Tibial artery (tissue), 4 donors: ENCODE data around the gene LARGE1.

Source experiments
- DNase-seq, 2 donors: peaks; one replicate each; pipeline ENCODE4 v3.0.0-alpha.2; 2019
- H3K27ac ChIP-seq, 2 donors: fragments of 200-600 bp; sonication (generic) in 1 of 2; 1 replicate in 1 of 2; 2 replicates in 1 of 2; pipeline ENCODE4 v1.5.1; 2018 to 2019; ENCODE audit warnings: mild to moderate bottlenecking in 1 of 2
- H3K27me3 ChIP-seq, 2 donors: fragments of 200-600 bp; sonication (generic) in 1 of 2; one replicate each; pipeline versions ENCODE4 v1.5.1 to v1.6.0; 2016 to 2019
- H3K36me3 ChIP-seq, 3 donors: fragments of 200-600 bp; sonication (generic) in 2 of 3; one replicate each; pipeline ENCODE4 v1.5.1; 2016 to 2019; ENCODE audit warnings: mild to moderate bottlenecking in 2 of 3
- H3K4me1 ChIP-seq, 4 donors: fragments of 200-600 bp; sonication (generic) in 2 of 4; 1 replicate in 3 of 4; 2 replicates in 1 of 4; pipeline ENCODE4 v1.5.1; 2016 to 2019
- H3K4me3 ChIP-seq, 2 donors: fragments of 200-600 bp; sonication (generic) in 1 of 2; 1 replicate in 1 of 2; 2 replicates in 1 of 2; pipeline ENCODE4 v1.5.1; 2018 to 2019; ENCODE audit warnings: mild to moderate bottlenecking in 2 of 2
- H3K9me3 ChIP-seq, 3 donors: fragments of 200-600 bp; sonication (generic) in 1 of 3; one replicate each; pipeline ENCODE4 v1.5.1; 2016 to 2019
- intact Hi-C: fragments of 100-400 bp; cut with DNase I; formaldehyde crosslinking; loops from one replicate; pipeline ENCODE4 v1.15.0; 2023; ENCODE audit warnings: low total_unique reads
- TF ChIP-seq, protein P1 (sequence below), 2 experiments: fragments of 200-600 bp in 1 of 2; fragments of 450-650 bp in 1 of 2; IDR thresholded peaks; one replicate each; pipeline ENCODE4 v1.5.1; 2017 to 2019; ENCODE audit warnings: antibody characterized with exemption in 2 of 2, mild to moderate bottlenecking in 1 of 2, moderate library complexity in 1 of 2

LARGE1 gene

GRCh38 chr22:33300165-33300564, 620.1 kb downstream of the LARGE1 start:
- intact Hi-C loops, result loop anchor here (10.0 kb wide), 2 partner anchors 285 to 805 kb away; no protein-coding TSS in a partner anchor
- TF ChIP-seq, protein P1, sequence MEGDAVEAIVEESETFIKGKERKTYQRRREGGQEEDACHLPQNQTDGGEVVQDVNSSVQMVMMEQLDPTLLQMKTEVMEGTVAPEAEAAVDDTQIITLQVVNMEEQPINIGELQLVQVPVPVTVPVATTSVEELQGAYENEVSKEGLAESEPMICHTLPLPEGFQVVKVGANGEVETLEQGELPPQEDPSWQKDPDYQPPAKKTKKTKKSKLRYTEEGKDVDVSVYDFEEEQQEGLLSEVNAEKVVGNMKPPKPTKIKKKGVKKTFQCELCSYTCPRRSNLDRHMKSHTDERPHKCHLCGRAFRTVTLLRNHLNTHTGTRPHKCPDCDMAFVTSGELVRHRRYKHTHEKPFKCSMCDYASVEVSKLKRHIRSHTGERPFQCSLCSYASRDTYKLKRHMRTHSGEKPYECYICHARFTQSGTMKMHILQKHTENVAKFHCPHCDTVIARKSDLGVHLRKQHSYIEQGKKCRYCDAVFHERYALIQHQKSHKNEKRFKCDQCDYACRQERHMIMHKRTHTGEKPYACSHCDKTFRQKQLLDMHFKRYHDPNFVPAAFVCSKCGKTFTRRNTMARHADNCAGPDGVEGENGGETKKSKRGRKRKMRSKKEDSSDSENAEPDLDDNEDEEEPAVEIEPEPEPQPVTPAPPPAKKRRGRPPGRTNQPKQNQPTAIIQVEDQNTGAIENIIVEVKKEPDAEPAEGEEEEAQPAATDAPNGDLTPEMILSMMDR (IDR thresholded peaks at IDR 0.05), result no peak
- Histone ChIP-seq H3K4me1 (peaks cover 0 to 9% (median 3%) of the 10 kb centered on the region in 4 donors), H3K27ac (no peak overlapping the region), H3K36me3 (peaks cover 0 to 24% (median 1%) of the 10 kb centered on the region in 3 donors), H3K4me3 (no peak overlapping the region), H3K27me3 (no peaks in the 10 kb centered on the region), H3K9me3 (no peaks in the 10 kb centered on the region)
- no peak for DNase-seq

DNA sequence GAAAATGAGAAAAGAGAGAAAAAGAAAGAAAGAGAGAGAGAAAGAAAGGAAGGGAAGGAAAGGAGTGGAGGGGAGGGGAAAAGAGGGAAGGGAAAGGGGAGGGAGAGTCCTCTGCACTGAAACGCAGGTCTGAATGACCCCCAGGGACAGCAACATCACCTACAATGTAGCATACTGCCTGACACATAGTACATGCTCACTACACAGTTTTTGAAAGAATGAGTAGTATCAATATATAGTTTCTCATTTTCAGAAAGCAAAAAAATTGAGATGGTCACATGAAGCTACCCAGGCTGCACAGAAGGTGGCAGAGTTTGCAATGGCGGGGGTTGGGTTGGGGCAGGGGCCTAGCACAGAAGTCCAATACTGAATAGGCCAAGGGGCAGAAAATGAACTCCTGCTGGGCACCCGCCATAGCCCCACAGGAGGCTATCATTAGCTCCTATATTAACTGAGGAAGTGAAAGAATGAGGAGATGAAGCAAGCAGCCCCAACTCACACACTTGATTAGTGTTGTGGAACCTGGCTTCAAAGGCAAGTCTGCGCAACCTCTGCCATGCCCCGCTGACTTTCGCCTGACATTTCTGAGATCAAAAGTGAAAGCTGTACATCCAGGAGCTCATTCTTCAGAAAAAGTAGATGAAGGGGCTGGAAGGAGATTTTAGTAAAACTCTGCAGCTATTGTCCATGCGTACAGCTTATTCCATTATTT, 620.9 kb downstream of the LARGE1 start:
- H3K27ac ChIP-seq, result no peak overlapping the region
- peaks cover 0 to 31% (median 7%) of the 10 kb centered on the region in 3 donors for H3K36me3 ChIP-seq
- H3K27me3 ChIP-seq, result no peaks in the 10 kb centered on the region
- no peaks in the 10 kb centered on the region for H3K9me3 ChIP-seq
- DNase-seq, result peak in 1 of 2 donors; percentile 42
- peaks cover 0 to 9% (median 3%) of the 10 kb centered on the region in 4 donors for H3K4me1 ChIP-seq
- TF ChIP-seq, protein P1 (IDR thresholded peaks at IDR 0.05), result no peak
- H3K4me3 ChIP-seq, result no peak overlapping the region
- intact Hi-C loops, result no loop called here

- H3K36me3 ChIP-seq, result peaks cover 0 to 27% (median 16%) of the 10 kb centered on the region in 3 donors
- H3K9me3 ChIP-seq, result no peaks in the 10 kb centered on the region
- DNase-seq, result peak in 1 of 2 donors; percentile 23
- H3K27ac ChIP-seq, result no peak overlapping the region
- TF ChIP-seq, protein P1 (IDR thresholded peaks at IDR 0.05), result no peak
- H3K4me1 ChIP-seq, result peaks cover 0 to 3% (median under 1%) of the 10 kb centered on the region in 4 donors
- H3K4me3 ChIP-seq, result no peak overlapping the region
- intact Hi-C loops, result no loop called here
- no peaks in the 10 kb centered on the region for H3K27me3 ChIP-seq
These were observed 623.3 kb downstream of the LARGE1 start for GRCh38 chr22:33296941-33297340.

- H3K27me3 ChIP-seq, result no peaks in the 10 kb centered on the region
- no peaks in the 10 kb centered on the region for H3K9me3 ChIP-seq
- no peak overlapping the region for H3K27ac ChIP-seq
- TF ChIP-seq, protein P1 (IDR thresholded peaks at IDR 0.05), result no peak
- no peak for DNase-seq
- intact Hi-C loops, result no loop called here
- H3K4me1 ChIP-seq, result no peaks in the 10 kb centered on the region
- no peak overlapping the region for H3K4me3 ChIP-seq
- peaks cover 0 to 12% (median 9%) of the 10 kb centered on the region in 3 donors for H3K36me3 ChIP-seq
These were observed 632.2 kb downstream of the LARGE1 start for GRCh38 chr22:33288078-33288477.

DNA sequence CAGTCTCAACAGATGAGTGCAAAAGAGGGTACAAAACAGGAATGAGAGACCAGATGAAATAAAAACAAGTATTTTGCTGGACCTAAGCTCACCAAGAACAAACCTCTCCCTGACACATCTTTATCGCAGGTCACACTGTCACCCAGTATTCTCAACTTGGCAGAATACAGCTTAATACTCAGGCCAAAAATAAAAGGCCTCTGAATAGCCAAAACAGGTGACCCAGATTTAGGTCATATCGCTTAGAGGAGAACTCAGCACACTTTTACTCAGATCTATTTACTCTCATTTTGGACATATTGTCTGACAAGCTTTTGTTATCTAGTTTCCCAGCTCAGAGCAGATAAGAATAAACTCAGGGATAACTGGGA, 645.2 kb downstream of the LARGE1 start:
- intact Hi-C loops, result no loop called here
- peaks cover 0 to 21% (median 20%) of the 10 kb centered on the region in 3 donors for H3K36me3 ChIP-seq
- H3K9me3 ChIP-seq, result no peaks in the 10 kb centered on the region
- no peak overlapping the region for H3K27ac ChIP-seq
- no peak overlapping the region for H3K4me3 ChIP-seq
- H3K27me3 ChIP-seq, result no peaks in the 10 kb centered on the region
- peaks cover 0 to 24% (median 9%) of the 10 kb centered on the region in 4 donors for H3K4me1 ChIP-seq
- DNase-seq, result no peak
- TF ChIP-seq, protein P1 (IDR thresholded peaks at IDR 0.05), result no peak
